HG02571 (cell line): ENCODE measurements around the gene MFSD2A.
"Not testable (repeated sequence)": the region's sequence is repeated elsewhere in the genome, so short reads cannot be mapped to it uniquely, and the experiment has no call there.

ENCODE experiments used
- ATAC-seq: cut with Tn5 transposase; IDR thresholded peaks from one replicate; pipeline ENCODE4 v1.9.1; 2021; ENCODE audit warnings: mild to moderate bottlenecking, moderate library complexity; ENCODE audit not compliant: unreplicated experiment

The MFSD2A gene

GRCh38 chr1:39964552-39964951 lies 9.6 kb downstream of the MFSD2A start:
- no peak for ATAC-seq

DNA sequence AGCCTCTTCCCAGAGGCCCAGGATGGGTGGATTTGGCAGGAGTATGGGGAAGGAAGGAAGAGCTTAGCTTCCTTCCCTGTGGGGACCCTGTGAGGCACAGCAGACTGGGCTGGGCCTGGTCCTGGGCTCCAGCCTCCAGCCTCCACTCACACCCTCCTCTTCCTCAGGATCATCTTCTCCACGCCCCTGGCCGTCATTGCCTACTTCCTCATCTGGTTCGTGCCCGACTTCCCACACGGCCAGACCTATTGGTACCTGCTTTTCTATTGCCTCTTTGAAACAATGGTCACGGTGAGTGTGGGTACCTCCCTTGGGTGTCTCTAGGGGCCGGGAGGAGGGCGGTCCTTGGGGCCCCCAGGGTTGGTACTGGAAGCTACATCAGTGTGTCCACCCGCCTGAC lies 10.1 kb downstream of the MFSD2A start:
- ATAC-seq: no peak

DNA sequence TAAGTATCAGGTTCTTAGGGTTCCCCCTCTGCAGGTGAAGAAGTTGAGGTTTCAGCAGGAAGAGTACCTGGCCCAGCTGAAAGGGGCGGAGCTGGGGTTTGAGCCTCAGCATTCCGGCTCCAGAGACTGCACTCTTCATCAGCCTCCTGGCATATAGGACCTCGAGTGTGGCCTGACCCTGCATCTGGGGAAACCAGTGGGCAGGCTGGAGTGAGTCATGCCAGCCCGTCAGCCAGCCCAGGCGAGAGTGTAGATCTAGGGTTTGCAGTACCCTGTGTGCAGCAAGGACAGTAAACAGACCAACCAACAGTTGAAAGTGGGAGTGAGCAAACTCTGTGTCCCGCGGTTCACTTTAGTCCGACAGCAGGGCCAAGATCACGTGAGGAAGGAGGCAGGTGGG lies 14.1 kb downstream of the MFSD2A start:
- no peak for ATAC-seq

DNA sequence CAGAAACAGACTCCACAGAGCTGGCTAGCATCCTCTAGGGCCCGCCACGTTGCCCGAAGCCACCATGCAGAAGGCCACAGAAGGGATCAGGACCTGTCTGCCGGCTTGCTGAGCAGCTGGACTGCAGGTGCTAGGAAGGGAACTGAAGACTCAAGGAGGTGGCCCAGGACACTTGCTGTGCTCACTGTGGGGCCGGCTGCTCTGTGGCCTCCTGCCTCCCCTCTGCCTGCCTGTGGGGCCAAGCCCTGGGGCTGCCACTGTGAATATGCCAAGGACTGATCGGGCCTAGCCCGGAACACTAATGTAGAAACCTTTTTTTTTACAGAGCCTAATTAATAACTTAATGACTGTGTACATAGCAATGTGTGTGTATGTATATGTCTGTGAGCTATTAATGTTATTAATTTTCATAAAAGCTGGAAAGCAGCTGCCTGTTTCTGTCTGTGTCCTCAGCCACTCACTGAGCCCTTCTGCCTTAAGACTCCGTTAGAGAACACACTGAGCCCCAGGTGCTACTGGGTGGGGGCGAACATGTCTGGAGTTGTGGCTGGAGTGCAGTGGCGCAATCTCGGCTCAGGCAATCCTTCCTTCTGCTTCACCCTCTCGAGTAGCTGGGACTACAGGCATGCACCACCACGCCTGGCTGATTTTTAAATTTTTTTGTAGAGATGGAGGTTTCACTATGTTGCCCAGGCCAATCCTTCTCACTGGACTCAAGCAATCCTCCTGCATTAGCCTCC lies 14.8 kb downstream of the MFSD2A start:
- no peak for ATAC-seq

DNA sequence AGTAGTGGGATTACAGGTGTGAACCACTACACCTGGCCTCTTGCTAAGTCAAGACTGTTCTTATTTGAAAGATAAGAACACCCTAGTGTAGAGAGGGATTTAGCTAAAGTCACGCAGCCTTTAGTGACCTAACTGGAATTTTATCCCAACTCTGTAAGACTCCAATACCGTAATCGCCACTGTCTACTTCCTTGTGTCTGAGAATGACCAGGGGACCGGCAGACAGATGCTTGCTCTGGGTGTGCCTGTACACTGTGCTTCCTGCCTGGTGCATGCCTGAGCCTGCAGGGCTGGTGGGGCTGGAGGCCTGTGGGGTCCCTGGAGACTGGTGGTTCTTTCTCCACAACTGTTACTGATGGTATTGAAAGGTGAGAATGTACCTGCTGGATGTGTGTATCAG lies 15.3 kb downstream of the MFSD2A start:
- no peak for ATAC-seq

GRCh38 chr1:39971138-39971537 lies 16.2 kb downstream of the MFSD2A start:
- ATAC-seq: no peak

DNA sequence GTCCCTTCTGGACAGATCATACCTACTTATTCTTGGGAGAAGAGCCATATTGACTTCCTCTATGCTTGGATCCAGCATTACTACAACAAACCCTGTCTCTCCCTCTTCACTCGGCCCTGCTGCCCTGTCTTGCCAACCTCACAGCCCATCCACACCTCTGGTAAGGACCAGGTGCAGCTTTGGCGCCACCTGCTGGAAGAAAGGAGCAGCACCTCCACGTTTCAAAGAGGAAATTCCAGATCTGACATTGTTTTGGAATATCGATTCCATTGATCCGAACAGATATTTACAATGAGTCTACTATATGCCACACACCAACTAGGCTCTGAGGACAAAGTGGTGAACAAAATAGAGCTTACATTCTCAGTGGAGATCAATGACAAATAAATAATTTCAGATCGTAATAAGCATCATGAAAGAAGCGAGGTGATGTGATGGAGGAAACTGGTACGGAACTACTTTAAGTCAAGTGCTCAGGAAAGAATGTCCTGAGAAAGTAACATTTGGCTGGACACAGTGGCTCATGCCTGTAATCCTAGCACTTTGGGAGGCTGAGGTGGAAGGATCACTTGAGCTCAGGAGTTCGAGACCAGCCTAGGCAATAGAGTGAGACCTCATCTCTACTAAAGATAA lies 18.7 kb downstream of the MFSD2A start:
- no peak for ATAC-seq

- no peak for ATAC-seq
These were observed 21.8 kb downstream of the MFSD2A start for GRCh38 chr1:39976732-39977131.

DNA sequence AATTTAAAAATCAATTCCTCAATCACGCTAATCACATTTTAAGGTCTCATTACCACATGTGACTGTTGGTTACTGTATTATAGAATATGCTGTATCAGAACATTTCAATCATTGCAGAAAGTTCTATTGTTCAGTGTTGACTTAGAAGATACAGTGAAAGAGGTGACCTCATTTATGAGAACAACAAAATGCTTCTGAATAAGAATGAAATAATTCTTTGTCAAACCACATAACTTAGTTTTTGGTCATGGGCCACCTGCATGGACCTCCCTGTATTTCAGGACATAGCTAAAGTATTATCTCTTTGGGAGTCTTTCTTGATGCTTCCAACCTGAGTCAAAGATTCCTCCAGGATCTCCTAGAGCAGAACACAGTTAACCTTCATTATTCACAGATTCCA lies 22.3 kb downstream of the MFSD2A start:
- ATAC-seq: no peak

DNA sequence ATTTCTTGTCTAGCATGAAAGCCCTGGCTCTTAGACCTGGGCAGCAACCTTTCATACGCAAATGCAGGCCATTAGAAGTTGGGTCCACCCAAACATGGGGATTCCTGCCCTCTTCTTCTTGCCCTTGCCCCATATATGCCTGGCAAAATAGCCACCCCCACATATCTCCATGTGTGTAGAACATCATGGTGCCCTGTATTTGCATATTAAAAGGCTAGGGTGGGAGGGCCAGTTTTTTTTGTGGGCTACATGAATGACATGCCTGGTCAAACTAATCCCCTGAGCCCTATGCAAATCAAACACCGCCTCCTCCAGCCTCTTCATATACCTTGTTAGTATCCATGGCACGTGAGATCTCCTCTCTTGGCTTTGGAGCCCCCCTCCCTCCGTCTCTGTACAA lies 24.7 kb downstream of the MFSD2A start:
- no peak for ATAC-seq

GRCh38 chr1:39980555-39981313 lies 25.8 kb downstream of the MFSD2A start:
- no peak for ATAC-seq

DNA sequence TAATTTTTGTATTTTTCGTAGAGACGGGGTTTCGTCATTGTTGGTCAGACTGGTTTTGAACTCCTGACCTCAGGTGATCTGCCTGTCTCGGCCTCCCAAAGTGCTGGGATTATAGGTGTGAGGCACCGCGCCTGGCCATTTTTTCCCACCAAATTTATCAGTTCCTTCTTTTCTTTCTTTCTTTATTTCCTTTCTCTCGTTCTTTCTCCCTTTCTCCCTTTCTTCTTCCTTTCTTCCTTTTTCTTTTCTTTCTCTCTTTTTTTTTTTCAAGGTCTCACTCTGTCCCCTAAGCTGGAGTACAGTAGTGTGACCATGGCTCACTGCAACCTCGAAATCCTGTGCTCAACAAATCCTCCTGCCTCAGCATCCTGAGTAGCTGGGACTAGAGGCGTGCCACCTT lies 26.4 kb downstream of the MFSD2A start:
- ATAC-seq: no peak

DNA sequence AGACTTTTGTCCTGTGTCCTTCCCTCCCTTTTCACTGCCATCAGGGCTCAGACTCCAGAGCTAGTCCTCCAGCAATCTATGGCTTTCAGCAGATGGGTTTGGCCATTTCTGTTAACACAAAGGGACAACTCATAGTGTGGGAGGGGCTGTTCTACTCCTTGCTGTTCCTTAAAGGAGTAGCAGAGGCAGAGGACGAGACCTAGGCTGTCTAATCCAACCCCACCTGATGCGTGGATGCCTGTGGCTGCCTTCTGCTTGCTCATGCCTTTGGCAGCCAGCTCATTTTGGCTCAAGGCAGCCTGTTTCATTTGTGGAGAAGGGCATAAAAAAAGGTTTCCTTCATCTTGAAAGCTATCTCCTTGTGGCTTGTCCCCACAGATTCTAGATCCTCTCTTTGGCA lies 27.0 kb downstream of the MFSD2A start:
- ATAC-seq: no peak

DNA sequence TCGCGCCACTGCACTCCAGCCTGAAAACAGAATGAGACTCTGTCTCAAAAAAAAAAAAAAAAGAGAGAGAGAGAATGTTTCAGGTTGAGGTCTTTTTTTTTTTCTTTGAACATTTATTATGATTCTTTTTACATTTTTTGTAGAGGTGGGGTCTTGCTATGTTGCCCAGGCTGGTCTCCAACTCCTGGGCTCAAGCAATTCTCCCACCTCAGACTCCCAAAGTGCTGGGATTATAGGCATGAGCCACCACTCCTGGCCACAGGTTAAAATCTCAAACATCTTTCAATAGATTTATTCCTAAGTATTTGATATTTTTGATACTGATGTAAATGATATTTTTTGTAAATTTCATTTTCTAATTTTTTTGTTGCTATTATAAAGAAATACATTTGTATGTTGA lies 29.5 kb downstream of the MFSD2A start:
- ATAC-seq: not testable (repeated sequence)

GRCh38 chr1:39984951-39985350 lies 30.0 kb downstream of the MFSD2A start:
- ATAC-seq: no peak

- ATAC-seq: no peak
These were observed 32.9 kb downstream of the MFSD2A start for GRCh38 chr1:39987869-39988268.

DNA sequence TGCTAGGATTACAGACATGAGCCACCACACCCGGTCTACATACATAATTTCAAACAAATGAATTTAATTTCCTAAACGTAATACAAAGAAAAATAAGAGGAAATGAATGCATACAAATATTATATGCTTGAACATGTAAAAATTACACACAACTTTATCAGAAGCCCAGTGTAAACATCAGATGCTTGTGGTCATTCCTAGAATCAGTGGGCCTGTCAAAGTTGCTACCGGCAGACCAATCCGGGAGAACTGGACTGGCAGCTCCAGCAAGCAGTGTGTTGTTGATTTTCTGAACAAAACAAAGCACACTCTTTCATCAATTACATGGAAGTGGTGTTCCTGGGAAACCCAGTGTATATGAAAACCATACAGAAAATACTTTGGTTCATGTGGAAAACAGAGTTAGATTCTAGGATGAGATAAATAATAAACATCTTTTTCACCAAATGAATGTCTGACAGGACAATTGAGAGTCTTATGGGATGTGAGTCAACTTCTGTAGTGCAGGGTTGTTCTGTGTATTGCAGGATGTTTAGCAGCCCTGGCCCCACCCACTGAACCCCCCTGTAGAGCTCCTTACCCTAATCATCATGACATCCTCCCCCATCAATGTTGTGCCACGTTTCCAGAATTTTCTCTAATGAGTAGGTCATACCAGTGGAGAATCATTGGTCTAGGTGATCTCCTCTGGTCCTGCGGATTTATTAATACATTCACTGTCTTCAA lies 33.8 kb downstream of the MFSD2A start:
- ATAC-seq: no peak

DNA sequence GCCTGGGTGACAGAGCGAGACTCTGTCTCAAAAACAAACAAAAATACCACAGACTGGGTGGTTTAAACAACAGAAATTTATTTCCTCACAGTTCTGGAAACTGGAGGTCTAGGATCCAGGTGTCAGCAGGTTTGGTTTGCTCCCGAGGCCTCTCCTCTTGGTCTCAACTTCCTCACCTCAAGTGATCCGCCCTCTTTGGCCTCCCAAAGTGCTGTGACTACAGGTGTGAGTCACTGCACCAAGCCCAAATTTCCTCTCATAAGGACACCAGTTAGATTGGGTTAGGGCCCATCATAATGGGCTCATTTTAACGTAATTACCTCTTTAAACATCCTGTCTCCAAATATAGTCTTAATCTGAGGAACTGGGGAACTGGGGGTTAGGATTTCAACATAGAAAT lies 35.5 kb downstream of the MFSD2A start:
- ATAC-seq: no peak

DNA sequence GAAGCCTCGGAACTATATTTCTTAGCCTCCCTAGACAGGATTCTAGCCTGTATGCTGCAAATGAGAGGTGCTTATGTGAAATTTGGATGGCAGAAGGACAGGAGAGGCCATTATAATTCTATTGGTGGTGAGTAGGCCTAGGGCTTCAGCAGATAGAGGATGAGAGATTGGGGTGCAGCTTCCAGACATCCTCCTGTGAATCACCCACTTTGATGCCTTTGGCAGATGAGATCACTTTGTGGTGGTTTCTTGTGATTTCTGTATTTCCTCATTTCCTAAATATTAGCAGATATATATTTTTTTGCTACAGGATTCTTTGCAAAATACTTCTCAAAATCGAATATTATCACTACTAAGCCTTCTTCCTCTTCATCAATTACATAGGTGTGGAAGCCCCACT lies 37.3 kb downstream of the MFSD2A start:
- no peak for ATAC-seq

GRCh38 chr1:39992888-39993287 lies 37.9 kb downstream of the MFSD2A start:
- no peak for ATAC-seq

GRCh38 chr1:39995973-39996393 lies 41.0 kb downstream of the MFSD2A start:
- peak; percentile 71 for ATAC-seq
